ENCODE data around the gene P2RY1.
A peak's percentile ranks its signal among the peaks of the same experiment; 100 is the strongest.

Gene P2RY1

DNA sequence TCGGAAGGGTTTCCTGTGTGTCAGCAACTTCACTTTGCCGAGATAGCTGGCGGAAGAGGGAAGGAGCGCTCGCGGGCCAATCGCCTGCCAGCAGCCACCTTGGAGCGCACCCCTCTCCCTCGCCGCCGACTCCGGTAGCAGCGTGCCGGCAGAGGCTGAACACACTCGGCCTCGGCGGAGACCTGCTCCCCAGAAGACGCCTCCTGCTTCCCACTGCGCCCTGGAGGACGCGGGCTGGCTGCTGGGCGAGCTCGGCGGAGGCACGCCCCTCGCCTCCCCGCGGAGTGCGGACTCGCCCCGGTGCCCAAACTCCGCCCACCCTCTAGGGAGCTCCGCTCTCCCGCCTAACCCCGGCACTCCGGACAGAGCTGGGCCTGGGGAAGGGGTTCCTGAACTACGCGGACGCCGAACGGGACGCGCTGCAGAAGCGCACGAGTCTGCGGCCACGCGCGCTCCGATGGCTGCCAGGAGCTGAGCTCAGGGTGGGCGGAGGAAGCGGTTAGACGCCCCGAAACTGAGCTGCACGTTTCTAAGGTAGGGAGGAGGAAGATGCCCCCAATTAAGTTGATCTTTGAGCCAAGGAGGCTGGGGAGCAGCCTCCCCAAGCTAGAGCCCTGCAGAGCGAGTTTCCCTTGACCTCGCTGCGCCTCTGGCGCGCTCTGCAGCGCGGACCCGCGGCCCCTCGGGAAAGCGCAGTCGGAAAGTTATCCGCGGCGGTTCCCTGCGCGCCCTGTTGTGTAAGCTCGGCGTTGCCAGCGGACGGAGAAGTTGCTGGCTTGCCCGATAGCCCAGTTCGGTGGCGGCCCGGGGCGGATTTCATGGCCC is at the start of gene P2RY1:
P2RY1 (plus strand) TSS at position 356 of the 825 bp plus-strand sequence. CDS start 652 bp downstream, outside the sequence.
- peak within 1 kb of the TSS; percentile 86 for H3K4me3 Mint-ChIP-seq
- H3K27ac Mint-ChIP-seq = no peak within 1 kb of the TSS
- H3K27me3 Mint-ChIP-seq = peaks cover 23% of the 10 kb centered on the region
- no peaks in the 10 kb centered on the region for H3K9me3 Mint-ChIP-seq (ENCODE audit: low read depth)
- H3K36me3 Mint-ChIP-seq = no peaks in the 10 kb centered on the region
- peaks cover 12% of the 10 kb centered on the region for H3K4me1 Mint-ChIP-seq (ENCODE audit: low read depth)

- no peaks in the 10 kb centered on the region for H3K36me3 Mint-ChIP-seq
- no peak overlapping the region for H3K27ac Mint-ChIP-seq
- H3K27me3 Mint-ChIP-seq = peaks cover 1% of the 10 kb centered on the region
- H3K4me1 Mint-ChIP-seq (ENCODE audit: low read depth) = no peaks in the 10 kb centered on the region
- no peaks in the 10 kb centered on the region for H3K9me3 Mint-ChIP-seq (ENCODE audit: low read depth)
- H3K4me3 Mint-ChIP-seq = no peak overlapping the region
Measured at GRCh38 chr3:152786977-152787681, 47.8 kb upstream of the P2RY1 start.

DNA sequence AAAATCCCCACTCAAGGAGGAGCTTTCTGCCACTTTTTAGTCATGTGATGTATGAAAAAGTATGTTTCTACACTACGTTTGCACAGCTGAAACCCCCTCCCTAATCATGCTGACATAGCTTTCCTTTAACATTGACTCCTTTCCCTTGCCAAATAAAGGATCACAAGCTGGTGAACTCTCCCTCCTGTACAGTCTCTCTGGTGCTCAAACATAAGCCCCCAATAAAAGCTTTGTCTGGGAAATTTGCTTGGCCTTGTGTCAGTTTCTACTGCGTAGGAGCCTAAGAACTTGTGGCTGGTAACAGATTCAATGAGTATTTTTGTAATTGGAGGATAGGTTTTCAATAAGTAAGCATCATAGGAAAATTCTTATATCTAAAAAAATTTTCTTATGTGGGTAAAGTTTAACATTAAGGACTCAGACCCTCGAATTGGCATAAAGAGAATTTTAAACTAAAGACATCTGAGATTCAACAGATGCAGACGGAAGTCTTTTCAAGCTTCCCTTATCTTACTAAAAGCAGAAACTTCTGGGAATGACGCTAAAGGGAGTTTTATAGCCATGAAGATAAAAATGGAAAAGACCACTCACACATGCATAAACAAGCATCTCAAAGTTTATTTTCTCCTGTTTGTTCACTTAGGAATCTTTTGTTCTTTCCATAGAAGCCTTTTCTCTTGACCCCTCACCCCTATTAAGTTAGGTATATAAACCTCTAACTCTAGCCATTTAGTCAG is 44.1 kb upstream of the P2RY1 start:
- Mint-ChIP-seq H3K27me3 (no peaks in the 10 kb centered on the region), H3K4me3 (no peak overlapping the region), H3K4me1 (ENCODE audit: low read depth) (no peaks in the 10 kb centered on the region), H3K27ac (no peak overlapping the region), H3K9me3 (ENCODE audit: low read depth) (no peaks in the 10 kb centered on the region), H3K36me3 (no peaks in the 10 kb centered on the region)

GRCh38 chr3:152793969-152794368 is 41.0 kb upstream of the P2RY1 start:
- Mint-ChIP-seq H3K4me1 (ENCODE audit: low read depth) (peaks cover 1% of the 10 kb centered on the region), H3K4me3 (no peak overlapping the region), H3K9me3 (ENCODE audit: low read depth) (peaks cover under 1% of the 10 kb centered on the region), H3K36me3 (no peaks in the 10 kb centered on the region), H3K27me3 (no peaks in the 10 kb centered on the region), H3K27ac (no peak overlapping the region)

GRCh38 chr3:152797751-152798432 is 37.0 kb upstream of the P2RY1 start:
- Mint-ChIP-seq H3K9me3 (ENCODE audit: low read depth) (peaks cover 3% of the 10 kb centered on the region), H3K27me3 (no peaks in the 10 kb centered on the region), H3K36me3 (no peaks in the 10 kb centered on the region), H3K4me1 (ENCODE audit: low read depth) (peaks cover 1% of the 10 kb centered on the region), H3K27ac (no peak overlapping the region), H3K4me3 (no peak overlapping the region)

- no peak overlapping the region for H3K27ac Mint-ChIP-seq
- H3K4me3 Mint-ChIP-seq = no peak overlapping the region
- no peaks in the 10 kb centered on the region for H3K9me3 Mint-ChIP-seq (ENCODE audit: low read depth)
- no peaks in the 10 kb centered on the region for H3K36me3 Mint-ChIP-seq
- peaks cover 1% of the 10 kb centered on the region for H3K27me3 Mint-ChIP-seq
- no peaks in the 10 kb centered on the region for H3K4me1 Mint-ChIP-seq (ENCODE audit: low read depth)
Measured at GRCh38 chr3:152811974-152812760, 22.8 kb upstream of the P2RY1 start.

DNA sequence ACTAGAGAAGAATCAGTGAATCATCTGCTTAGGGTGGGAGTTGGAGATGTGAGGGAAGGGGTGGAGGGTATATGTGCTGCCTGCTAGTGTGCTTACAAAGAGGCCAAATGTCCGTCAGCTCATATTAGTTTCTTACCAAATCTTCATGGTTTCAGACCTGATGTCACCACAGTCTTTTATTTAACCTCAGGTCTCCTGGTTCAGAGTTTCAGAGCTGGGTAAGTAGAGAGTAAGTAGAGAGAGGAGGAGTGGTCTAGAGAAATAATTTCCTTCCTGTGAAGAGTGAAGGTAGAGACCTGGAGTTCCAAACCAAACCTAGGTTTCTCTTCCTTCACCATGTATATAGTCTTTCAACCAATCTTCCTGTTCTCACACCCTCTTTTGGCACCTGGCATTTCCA is 17.5 kb upstream of the P2RY1 start:
- Mint-ChIP-seq H3K27me3 (no peaks in the 10 kb centered on the region), H3K4me3 (no peak overlapping the region), H3K4me1 (ENCODE audit: low read depth) (no peaks in the 10 kb centered on the region), H3K27ac (no peak overlapping the region), H3K36me3 (no peaks in the 10 kb centered on the region), H3K9me3 (ENCODE audit: low read depth) (no peaks in the 10 kb centered on the region)

DNA sequence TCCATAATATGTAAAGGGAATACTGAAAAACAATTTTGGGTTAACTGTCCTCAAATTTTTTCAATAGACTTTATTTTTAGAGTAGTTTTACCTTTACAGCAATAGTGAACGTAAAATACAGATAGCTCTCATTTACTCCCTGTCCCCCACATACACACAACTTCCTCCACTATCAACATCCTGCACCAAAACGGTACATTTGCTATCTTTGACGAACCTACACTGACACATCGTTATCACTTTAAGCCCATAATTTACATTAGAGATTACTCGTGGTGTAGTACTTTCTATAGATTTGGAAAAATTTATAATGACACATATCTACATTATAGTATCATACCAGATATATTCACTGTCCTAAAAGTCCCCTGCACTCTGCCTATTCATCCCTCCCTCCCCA is 16.9 kb upstream of the P2RY1 start:
- H3K27me3 Mint-ChIP-seq = no peaks in the 10 kb centered on the region
- no peaks in the 10 kb centered on the region for H3K9me3 Mint-ChIP-seq (ENCODE audit: low read depth)
- no peaks in the 10 kb centered on the region for H3K36me3 Mint-ChIP-seq
- no peak overlapping the region for H3K4me3 Mint-ChIP-seq
- no peak overlapping the region for H3K27ac Mint-ChIP-seq
- H3K4me1 Mint-ChIP-seq (ENCODE audit: low read depth) = no peaks in the 10 kb centered on the region

DNA sequence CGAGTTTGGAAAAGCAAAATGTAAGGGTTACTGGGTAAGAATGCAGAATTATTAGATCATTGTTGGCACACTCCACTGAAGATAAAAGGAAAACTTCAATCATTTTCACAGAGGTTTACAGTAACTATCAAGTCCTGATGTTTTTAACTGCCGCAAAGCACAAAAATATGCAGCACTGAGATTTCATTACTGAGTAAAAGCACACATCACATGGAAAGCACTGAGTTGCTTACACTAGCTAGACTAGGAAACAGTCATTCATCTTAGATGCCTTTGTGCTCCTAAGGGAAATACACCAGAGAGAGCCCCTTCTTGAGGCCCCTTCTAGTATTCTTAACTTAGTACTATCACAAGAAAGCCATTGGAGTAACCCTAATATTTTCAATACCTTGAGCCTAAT is 11.8 kb upstream of the P2RY1 start:
- Mint-ChIP-seq H3K27ac (no peak overlapping the region), H3K4me1 (ENCODE audit: low read depth) (no peaks in the 10 kb centered on the region), H3K27me3 (no peaks in the 10 kb centered on the region), H3K4me3 (no peak overlapping the region), H3K9me3 (ENCODE audit: low read depth) (no peaks in the 10 kb centered on the region), H3K36me3 (no peaks in the 10 kb centered on the region)

DNA sequence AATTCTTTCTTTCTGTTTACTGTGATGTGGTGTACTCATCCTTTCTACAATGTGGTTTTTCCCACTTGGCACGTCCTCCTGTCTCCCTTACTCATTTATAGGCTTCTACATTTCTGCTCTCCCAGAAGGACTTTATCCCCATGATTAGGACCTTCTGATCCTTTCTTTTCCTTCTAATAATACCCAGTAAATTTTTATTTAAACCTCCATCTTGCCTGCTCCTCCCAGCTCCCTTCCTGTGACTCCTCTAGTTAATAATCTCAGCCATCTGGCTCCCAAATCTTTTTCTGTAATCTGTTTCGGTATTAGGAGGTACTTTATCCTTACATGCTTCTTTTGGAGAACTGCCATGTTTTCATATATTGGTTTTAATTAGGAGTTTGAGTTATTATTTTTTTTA is 11.2 kb upstream of the P2RY1 start:
- no peak overlapping the region for H3K4me3 Mint-ChIP-seq
- no peaks in the 10 kb centered on the region for H3K4me1 Mint-ChIP-seq (ENCODE audit: low read depth)
- H3K27ac Mint-ChIP-seq = no peak overlapping the region
- no peaks in the 10 kb centered on the region for H3K27me3 Mint-ChIP-seq
- no peaks in the 10 kb centered on the region for H3K9me3 Mint-ChIP-seq (ENCODE audit: low read depth)
- H3K36me3 Mint-ChIP-seq = no peaks in the 10 kb centered on the region

- Mint-ChIP-seq H3K9me3 (ENCODE audit: low read depth) (no peaks in the 10 kb centered on the region), H3K36me3 (no peaks in the 10 kb centered on the region), H3K4me1 (ENCODE audit: low read depth) (no peaks in the 10 kb centered on the region), H3K27ac (no peak overlapping the region), H3K4me3 (no peak overlapping the region), H3K27me3 (peaks cover 1% of the 10 kb centered on the region)
Measured at GRCh38 chr3:152825566-152825965, 9.4 kb upstream of the P2RY1 start.

- H3K9me3 Mint-ChIP-seq (ENCODE audit: low read depth) = no peaks in the 10 kb centered on the region
- H3K27me3 Mint-ChIP-seq = peaks cover 1% of the 10 kb centered on the region
- H3K4me3 Mint-ChIP-seq = no peak overlapping the region
- no peaks in the 10 kb centered on the region for H3K4me1 Mint-ChIP-seq (ENCODE audit: low read depth)
- no peak overlapping the region for H3K27ac Mint-ChIP-seq
- no peaks in the 10 kb centered on the region for H3K36me3 Mint-ChIP-seq
Measured at GRCh38 chr3:152826476-152826875, 8.5 kb upstream of the P2RY1 start.

- Mint-ChIP-seq H3K36me3 (no peaks in the 10 kb centered on the region), H3K9me3 (ENCODE audit: low read depth) (no peaks in the 10 kb centered on the region), H3K27me3 (peaks cover 1% of the 10 kb centered on the region), H3K4me3 (no peak overlapping the region), H3K4me1 (ENCODE audit: low read depth) (no peaks in the 10 kb centered on the region), H3K27ac (no peak overlapping the region)
Measured at GRCh38 chr3:152827313-152827712, 7.6 kb upstream of the P2RY1 start.
